ENCODE measurements around the gene STK36.
A peak's percentile ranks its signal among the peaks of the same experiment; 100 is the strongest.
"Not testable (repeated sequence)": the region's sequence is repeated elsewhere in the genome, so short reads cannot be mapped to it uniquely, and the experiment has no call there.

GRCh38 chr2:218687400-218688060, 15.6 kb downstream of the STK36 start:
- peak; percentile 65 to 89 (median 79) for TF ChIP-seq CTCF (IDR thresholded peaks at IDR 0.05)
- TF ChIP-seq POLR2A (IDR thresholded peaks at IDR 0.05) = not testable (repeated sequence)
